Mucosa of descending colon (tissue), 3 donors: ENCODE measurements around the gene AQP2. TPM values are rescaled to one million over a fixed set of nuclear protein-coding genes. Genes with fewer than 3 reads are reported as not detected.
"Not testable (repeated sequence)": the region's sequence is repeated elsewhere in the genome, so short reads cannot be mapped to it uniquely, and the experiment has no call there.

Source experiments
- ATAC-seq: fragments of 200-7000 bp; cut with Tn5 transposase; one replicate; pipeline ENCODE4 v1.9.1; 2020; ENCODE audit warnings: mild to moderate bottlenecking, moderate library complexity
- DNase-seq, 3 donors: peaks; one replicate each; pipeline ENCODE4 v3.0.0-alpha.2; 2020
- H3K36me3 ChIP-seq: fragments of 200-600 bp; one replicate; pipeline ENCODE4 v1.8.0; 2021; ENCODE audit warnings: low read depth, mild to moderate bottlenecking
- H3K4me1 ChIP-seq: fragments of 200-600 bp; one replicate; pipeline ENCODE4 v1.8.0; 2021; ENCODE audit warnings: low read depth, mild to moderate bottlenecking
- H3K4me3 ChIP-seq: fragments of 200-600 bp; one replicate; pipeline ENCODE4 v1.8.0; 2021; ENCODE audit warnings: mild to moderate bottlenecking
- H3K9me3 ChIP-seq: fragments of 200-600 bp; one replicate; pipeline ENCODE4 v1.8.0; 2021; ENCODE audit warnings: mild to moderate bottlenecking
- intact Hi-C, 2 donors: fragments of 100-400 bp; cut with DNase I in 1 of 2; cut with micrococcal nuclease in 1 of 2; formaldehyde crosslinking; loops; one replicate each; pipeline versions ENCODE4 v1.11.0 to v1.11.1; 2022; cut with DNase I, micrococcal nuclease
- total RNA-seq, 3 donors: library from RNA; stranded (reverse); fragmentation: NEBNext Ultra II Directional in 2 of 3; extraction: Animal tissue kit (Norgen Biotek cat#: 25700) in 2 of 3; gene quantifications; one replicate each; pipeline versions ENCODE4 v1.2.1 to v1.2.4, GENCODE V29; 2021 to 2023
- TF ChIP-seq, protein P1 (sequence below): fragments of 200-600 bp; IDR thresholded peaks from one replicate; pipeline ENCODE4 v1.8.0; 2022; ENCODE audit warnings: antibody characterized with exemption, mild to moderate bottlenecking
- donor health status: DM: no; HTN: no; CAD: no; lungs with moderate emphysema.
- donor health status: DM: no; HTN: no; CAD: no.
- donor health status: DM: no; HTN: yes; CAD: no.

Gene AQP2
- total RNA-seq, 3 donors from 2014 or later, result not detected

DNA sequence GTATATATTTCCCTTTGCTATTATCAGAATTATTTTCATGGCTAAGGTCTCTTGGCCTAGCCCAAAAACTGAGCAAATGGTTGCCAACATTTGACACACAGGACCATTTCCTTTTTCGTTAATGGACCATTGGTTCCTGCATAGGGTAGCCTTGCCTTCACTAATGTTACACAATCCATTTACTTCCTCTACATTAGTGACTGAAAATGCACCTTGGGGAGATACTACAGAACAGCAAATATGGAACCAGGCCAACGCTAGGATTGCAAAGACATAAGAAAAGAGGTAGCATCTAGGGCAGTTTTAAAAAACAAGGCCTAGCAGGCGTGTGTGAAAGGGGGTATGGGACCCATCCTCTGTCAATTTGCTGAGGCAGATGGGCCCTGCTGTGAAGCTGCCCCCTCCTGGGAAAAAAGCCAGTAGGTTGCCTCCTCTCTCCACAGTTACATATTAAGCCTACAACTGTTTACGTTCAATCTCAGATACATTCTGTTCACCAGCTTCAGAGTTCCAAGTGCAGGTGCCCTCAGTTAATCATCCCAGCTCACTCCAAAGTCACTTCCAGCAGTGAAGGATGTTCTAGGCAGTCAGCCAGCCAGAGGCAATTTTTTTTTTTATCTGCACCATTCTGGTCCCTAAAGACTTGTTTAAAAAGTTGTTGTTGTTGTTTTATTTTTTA is 37.2 kb downstream of the AQP2 start:
- ATAC-seq (peak; percentile 33), DNase-seq (no peak)
- TF ChIP-seq, protein P1, sequence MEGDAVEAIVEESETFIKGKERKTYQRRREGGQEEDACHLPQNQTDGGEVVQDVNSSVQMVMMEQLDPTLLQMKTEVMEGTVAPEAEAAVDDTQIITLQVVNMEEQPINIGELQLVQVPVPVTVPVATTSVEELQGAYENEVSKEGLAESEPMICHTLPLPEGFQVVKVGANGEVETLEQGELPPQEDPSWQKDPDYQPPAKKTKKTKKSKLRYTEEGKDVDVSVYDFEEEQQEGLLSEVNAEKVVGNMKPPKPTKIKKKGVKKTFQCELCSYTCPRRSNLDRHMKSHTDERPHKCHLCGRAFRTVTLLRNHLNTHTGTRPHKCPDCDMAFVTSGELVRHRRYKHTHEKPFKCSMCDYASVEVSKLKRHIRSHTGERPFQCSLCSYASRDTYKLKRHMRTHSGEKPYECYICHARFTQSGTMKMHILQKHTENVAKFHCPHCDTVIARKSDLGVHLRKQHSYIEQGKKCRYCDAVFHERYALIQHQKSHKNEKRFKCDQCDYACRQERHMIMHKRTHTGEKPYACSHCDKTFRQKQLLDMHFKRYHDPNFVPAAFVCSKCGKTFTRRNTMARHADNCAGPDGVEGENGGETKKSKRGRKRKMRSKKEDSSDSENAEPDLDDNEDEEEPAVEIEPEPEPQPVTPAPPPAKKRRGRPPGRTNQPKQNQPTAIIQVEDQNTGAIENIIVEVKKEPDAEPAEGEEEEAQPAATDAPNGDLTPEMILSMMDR, result no peak
- intact Hi-C loops, result no loop called here
- H3K4me3 ChIP-seq, result no peak overlapping the region
- H3K9me3 ChIP-seq, result no peaks in the 10 kb centered on the region
- H3K36me3 ChIP-seq, result no peaks in the 10 kb centered on the region
- no peaks in the 10 kb centered on the region for H3K4me1 ChIP-seq

DNA sequence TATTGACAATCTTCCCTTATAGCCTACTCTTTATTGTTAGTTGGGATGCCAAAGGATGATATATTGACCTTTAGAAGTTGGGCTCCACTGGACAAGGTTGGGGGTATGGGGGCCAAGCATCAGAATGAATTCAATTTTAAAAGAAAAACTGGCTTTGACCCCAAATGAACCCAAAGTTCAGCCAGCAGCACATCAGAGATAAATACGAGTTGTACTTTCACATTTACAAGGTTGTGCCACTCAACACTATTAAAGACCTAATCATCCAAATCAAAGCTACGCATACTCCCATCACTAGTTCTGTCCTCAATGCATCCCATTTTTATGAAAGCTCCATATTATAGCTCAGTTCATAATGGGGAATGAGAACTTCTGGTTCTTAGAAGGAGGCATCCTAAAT is 38.9 kb downstream of the AQP2 start:
- DNase-seq, H3K4me1 ChIP-seq, H3K36me3 ChIP-seq, ATAC-seq, H3K4me3 ChIP-seq, intact Hi-C loops, H3K9me3 ChIP-seq: not testable (repeated sequence)

DNA sequence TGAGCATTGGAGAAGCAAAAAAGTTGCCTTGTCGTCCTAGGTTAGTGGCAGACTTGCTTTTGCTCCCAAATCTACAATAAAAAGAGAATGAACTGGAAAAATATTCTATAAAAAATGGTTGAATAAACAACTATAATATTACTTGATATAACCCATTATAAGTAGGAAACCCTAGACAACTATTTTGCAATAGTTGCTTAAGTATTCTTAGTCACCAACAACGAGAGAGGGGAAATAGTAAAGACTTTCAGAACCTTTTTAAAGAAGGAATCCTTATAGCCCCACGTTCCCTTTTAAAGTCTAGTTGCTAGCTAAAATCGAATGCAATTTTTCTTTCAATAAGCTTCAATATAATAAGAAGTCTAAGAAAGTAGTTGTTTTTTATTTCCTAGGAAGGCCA is 39.7 kb downstream of the AQP2 start:
- TF ChIP-seq, protein P1, result no peak
- DNase-seq (no peak), ATAC-seq (no peak)
- Histone ChIP-seq H3K36me3 (no peaks in the 10 kb centered on the region), H3K4me1 (no peaks in the 10 kb centered on the region), H3K9me3 (no peaks in the 10 kb centered on the region), H3K4me3 (no peak overlapping the region)
- intact Hi-C loops, result no loop called here

DNA sequence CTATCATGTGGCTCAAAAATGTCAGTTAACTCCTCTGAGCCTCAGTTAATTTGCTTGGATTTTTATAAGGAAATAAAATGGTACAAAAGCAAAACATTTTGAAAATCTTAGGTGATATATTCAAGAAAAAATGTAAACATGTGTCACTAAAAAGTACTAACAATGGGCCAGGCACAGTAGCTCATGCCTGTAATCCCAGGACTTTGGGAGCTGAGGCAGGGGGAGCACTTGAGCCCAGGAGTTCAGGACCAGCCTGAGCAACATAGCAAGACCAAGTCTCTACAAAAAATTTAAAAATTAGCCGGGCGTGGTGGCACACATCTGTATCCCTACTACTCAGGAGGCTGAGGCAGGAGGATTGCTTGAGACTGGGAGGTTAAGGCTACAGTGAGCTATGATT is 47.9 kb downstream of the AQP2 start:
- Histone ChIP-seq H3K36me3 (no peaks in the 10 kb centered on the region), H3K9me3 (no peaks in the 10 kb centered on the region), H3K4me1 (no peaks in the 10 kb centered on the region), H3K4me3 (no peak overlapping the region)
- TF ChIP-seq, protein P1, result no peak
- DNase-seq, result no peak
- ATAC-seq, result no peak
- intact Hi-C loops, result no loop called here

DNA sequence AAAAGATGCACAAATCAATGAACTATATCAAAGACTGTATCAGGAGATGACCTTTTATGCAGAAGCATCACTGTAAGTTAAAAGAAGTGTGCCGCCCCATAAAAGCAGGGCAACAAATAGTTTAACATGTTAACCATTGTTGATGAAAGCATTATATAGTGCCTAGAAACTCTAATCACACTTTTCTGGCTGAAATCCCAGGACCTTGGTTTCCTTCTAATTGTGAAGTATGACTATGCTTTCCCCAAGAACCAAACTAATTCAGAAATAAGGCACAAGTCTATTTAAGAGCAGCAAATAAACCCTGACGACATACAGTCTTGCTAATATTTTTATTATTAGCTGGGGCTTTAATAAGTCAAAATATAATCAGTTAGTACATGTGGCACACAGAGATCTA is 53.1 kb downstream of the AQP2 start:
- TF ChIP-seq, protein P1, result no peak
- intact Hi-C loops, result no loop called here
- H3K4me1 ChIP-seq, result no peaks in the 10 kb centered on the region
- H3K4me3 ChIP-seq, result no peak overlapping the region
- DNase-seq, result no peak
- no peaks in the 10 kb centered on the region for H3K9me3 ChIP-seq
- ATAC-seq, result no peak
- no peaks in the 10 kb centered on the region for H3K36me3 ChIP-seq

DNA sequence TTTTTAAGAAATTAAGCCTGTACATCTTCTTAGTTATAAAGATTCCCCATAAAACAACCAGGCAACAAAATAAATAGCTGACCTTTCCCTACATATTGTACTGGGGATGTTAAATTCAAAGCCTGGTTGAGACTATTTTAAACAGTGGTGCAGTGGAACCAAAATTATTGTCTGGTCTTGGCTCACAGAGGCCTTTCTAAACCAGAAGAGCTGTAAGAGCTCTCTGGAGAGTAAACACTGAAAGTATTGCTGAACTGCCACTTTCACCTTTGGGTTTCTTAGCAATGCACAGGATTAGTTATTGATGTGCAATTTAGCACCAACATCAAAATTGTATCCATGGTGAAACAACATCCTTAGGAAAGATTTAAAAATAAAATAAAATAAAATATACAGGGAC is 54.2 kb downstream of the AQP2 start:
- Histone ChIP-seq H3K36me3 (no peaks in the 10 kb centered on the region), H3K4me3 (no peak overlapping the region), H3K9me3 (no peaks in the 10 kb centered on the region), H3K4me1 (no peaks in the 10 kb centered on the region)
- DNase-seq (no peak), ATAC-seq (no peak)
- intact Hi-C loops, result no loop called here
- TF ChIP-seq, protein P1, result no peak
